Hematopoietic multipotent progenitor cell treated with erythropoietin and hydrocortisone succinate and interleukin-3 and kit ligand, for 6 days (in vitro differentiated cells): ENCODE measurements around the gene TMEM244.
"Not testable (repeated sequence)": the region's sequence is repeated elsewhere in the genome, so short reads cannot be mapped to it uniquely, and the experiment has no call there.

Experiments
- DNase-seq: peaks from one replicate; pipeline ENCODE4 v3.0.0-alpha.2; 2015

The TMEM244 gene

GRCh38 chr6:129866256-129866655 is 5.1 kb upstream of the TMEM244 start:
- DNase-seq, result no peak

- DNase-seq, result no peak
Observed at GRCh38 chr6:129865013-129865412, 3.9 kb upstream of the TMEM244 start.

GRCh38 chr6:129863664-129864063 is 2.5 kb upstream of the TMEM244 start:
- DNase-seq, result no peak

GRCh38 chr6:129859524-129859923 is 1.6 kb downstream of the TMEM244 start:
- DNase-seq, result no peak

- DNase-seq, result no peak
Observed at GRCh38 chr6:129857838-129858237, 3.3 kb downstream of the TMEM244 start.

- DNase-seq, result peak; percentile 67
Observed at GRCh38 chr6:129853996-129854711, 7.0 kb downstream of the TMEM244 start.

GRCh38 chr6:129852257-129852858 is 8.8 kb downstream of the TMEM244 start:
- DNase-seq, result peak; percentile 92

GRCh38 chr6:129849456-129849855 is 11.7 kb downstream of the TMEM244 start:
- DNase-seq, result no peak

GRCh38 chr6:129846761-129847160 is 14.4 kb downstream of the TMEM244 start:
- no peak for DNase-seq

GRCh38 chr6:129845696-129846095 is 15.4 kb downstream of the TMEM244 start:
- DNase-seq, result no peak

- DNase-seq, result no peak
Observed at GRCh38 chr6:129844118-129844891, 16.8 kb downstream of the TMEM244 start.

- DNase-seq, result no peak
Observed at GRCh38 chr6:129843573-129843972, 17.5 kb downstream of the TMEM244 start.

GRCh38 chr6:129842881-129843409 is 18.2 kb downstream of the TMEM244 start:
- peak; percentile 69 for DNase-seq

GRCh38 chr6:129842137-129842536 is 19.0 kb downstream of the TMEM244 start:
- DNase-seq, result no peak

- not testable (repeated sequence) for DNase-seq
Observed at GRCh38 chr6:129839562-129839961, 21.6 kb downstream of the TMEM244 start.

- no peak for DNase-seq
Observed at GRCh38 chr6:129835691-129836090, 25.4 kb downstream of the TMEM244 start.

- no peak for DNase-seq
Observed at GRCh38 chr6:129832299-129832698, 28.8 kb downstream of the TMEM244 start.

- no peak for DNase-seq
Observed at GRCh38 chr6:129828229-129828628, 32.9 kb downstream of the TMEM244 start.

- no peak for DNase-seq
Observed at GRCh38 chr6:129818251-129818650, 42.9 kb downstream of the TMEM244 start.

GRCh38 chr6:129817821-129818220 is 43.3 kb downstream of the TMEM244 start:
- no peak for DNase-seq

GRCh38 chr6:129817332-129817731 is 43.8 kb downstream of the TMEM244 start:
- DNase-seq, result no peak

GRCh38 chr6:129812145-129812777 is 48.9 kb downstream of the TMEM244 start:
- no peak for DNase-seq

GRCh38 chr6:129807141-129807540 is 54.0 kb downstream of the TMEM244 start:
- DNase-seq, result not testable (repeated sequence)
